Natural killer cell (primary cell): Measurements from ENCODE around the gene SHISA6. TPM values are rescaled to one million over a fixed set of nuclear protein-coding genes. Genes with fewer than 3 reads are reported as not detected.

Experiments used
- ATAC-seq, 3 donors: fragments of 150-1000 bp in 2 of 3; fragments of 200-7000 bp in 1 of 3; cut with Tn5 transposase; 1 replicate in 1 of 3; 2 replicates in 2 of 3; pipeline ENCODE4 v1.10.0; 2021; ENCODE audit warnings: mild to moderate bottlenecking in 2 of 3, moderate library complexity in 2 of 3
- DNase-seq, 2 donors: peaks; one replicate each; pipeline versions ENCODE4 v3.0.0 to v3.0.0-alpha.2; 2013 to 2021; ENCODE audit warnings: mixed read lengths in 1 of 2
- H3K27ac ChIP-seq: one replicate; pipeline ENCODE4 v1.5.1; 2013; ENCODE audit warnings: mild to moderate bottlenecking, low read length
- H3K27me3 ChIP-seq: one replicate; pipeline ENCODE4 v1.6.1; 2013; ENCODE audit warnings: low read length; ENCODE audit not compliant: control insufficient read depth, insufficient read depth
- H3K36me3 ChIP-seq: one replicate; pipeline ENCODE4 v1.6.1; 2013; ENCODE audit warnings: low read length; ENCODE audit not compliant: control insufficient read depth, insufficient read depth
- H3K4me1 ChIP-seq: one replicate; pipeline ENCODE4 v1.6.1; 2013; ENCODE audit warnings: low read length; ENCODE audit not compliant: control insufficient read depth, insufficient read depth
- H3K4me3 ChIP-seq: one replicate; pipeline ENCODE4 v1.5.1; 2013; ENCODE audit warnings: low read length
- H3K9me3 ChIP-seq: one replicate; pipeline ENCODE4 v1.6.1; 2013; ENCODE audit warnings: low read length; ENCODE audit not compliant: control insufficient read depth, insufficient read depth
- H3K27ac Mint-ChIP-seq, 2 donors: one replicate each; pipeline ENCODE4 v1.8.0; 2022; ENCODE audit warnings: mild to moderate bottlenecking in 2 of 2, mixed read lengths in 2 of 2, moderate library complexity in 1 of 2
- H3K27me3 Mint-ChIP-seq, 2 donors: one replicate each; pipeline ENCODE4 v1.8.0; 2022; ENCODE audit warnings: low read depth in 2 of 2, mixed read lengths in 2 of 2
- H3K36me3 Mint-ChIP-seq: one replicate; pipeline ENCODE4 v1.8.0; 2022; ENCODE audit warnings: mixed read lengths
- H3K4me1 Mint-ChIP-seq, 2 donors: one replicate each; pipeline ENCODE4 v1.8.0; 2022; ENCODE audit warnings: mixed read lengths in 2 of 2
- H3K4me3 Mint-ChIP-seq: one replicate; pipeline ENCODE4 v1.8.0; 2022; ENCODE audit warnings: mild to moderate bottlenecking, moderate library complexity, mixed read lengths
- H3K9me3 Mint-ChIP-seq, 2 donors: one replicate each; pipeline ENCODE4 v1.8.0; 2022; ENCODE audit warnings: mixed read lengths in 2 of 2
- WGBS: methylation state at CpG from one replicate; pipeline ENCODE4 v1.1.7; 2013; ENCODE audit warnings: missing lambda C conversion rate; ENCODE audit not compliant: insufficient coverage; 5-methylcytosine and 5-hydroxymethylcytosine counted together
- intact Hi-C: fragments of 100-400 bp; cut with micrococcal nuclease; formaldehyde crosslinking; loops from one replicate; pipeline ENCODE4 v1.14.2; 2022
- total RNA-seq, 4 donors: library from RNA; stranded (reverse); fragments of 120-200 nt in 1 of 4; gene quantifications; one replicate each; pipeline versions ENCODE4 v1.2.3 to v1.2.4, GENCODE V29; 2013 to 2022
- TF ChIP-seq, protein P1 (sequence below): fragments of 200-600 bp; IDR thresholded peaks from one replicate; pipeline ENCODE4 v1.8.0; 2022; ENCODE audit warnings: antibody characterized with exemption

SHISA6 gene
- total RNA-seq, 3 donors from 2014 or later (not counting 1 experiment from before 2014, with no cell fraction given), result not detected

DNA sequence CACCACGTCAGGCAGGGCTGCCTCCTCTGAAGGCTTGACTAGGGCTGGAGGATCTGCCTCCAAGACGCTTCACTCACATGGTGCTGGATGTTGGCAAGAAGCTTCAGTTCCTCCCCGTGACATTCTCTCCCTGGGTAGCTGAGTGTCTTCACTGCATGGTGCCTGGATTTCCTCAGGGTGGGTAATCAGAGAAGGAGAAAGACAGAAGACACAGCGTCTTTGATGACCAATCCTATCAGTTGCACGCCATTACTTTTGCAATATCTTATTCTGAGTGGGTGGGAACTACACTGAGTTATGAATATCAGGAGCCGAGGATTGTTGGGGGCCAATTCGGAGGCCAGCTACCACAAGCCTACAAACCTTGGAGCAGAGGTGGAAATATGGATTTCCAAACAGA lies 139.7 kb downstream of the SHISA6 start:
- no peaks in the 10 kb centered on the region for H3K36me3 Mint-ChIP-seq
- 80% methylated on average over 7 of the region's 7 CpGs for WGBS
- H3K9me3 Mint-ChIP-seq, result peaks cover 3 to 6% of the 10 kb centered on the region in 2 donors
- Histone ChIP-seq H3K36me3 (no peaks in the 10 kb centered on the region), H3K4me3 (no peak overlapping the region), H3K27me3 (no peaks in the 10 kb centered on the region), H3K4me1 (no peaks in the 10 kb centered on the region), H3K9me3 (peaks cover 9% of the 10 kb centered on the region), H3K27ac (no peak overlapping the region)
- TF ChIP-seq, protein P1, sequence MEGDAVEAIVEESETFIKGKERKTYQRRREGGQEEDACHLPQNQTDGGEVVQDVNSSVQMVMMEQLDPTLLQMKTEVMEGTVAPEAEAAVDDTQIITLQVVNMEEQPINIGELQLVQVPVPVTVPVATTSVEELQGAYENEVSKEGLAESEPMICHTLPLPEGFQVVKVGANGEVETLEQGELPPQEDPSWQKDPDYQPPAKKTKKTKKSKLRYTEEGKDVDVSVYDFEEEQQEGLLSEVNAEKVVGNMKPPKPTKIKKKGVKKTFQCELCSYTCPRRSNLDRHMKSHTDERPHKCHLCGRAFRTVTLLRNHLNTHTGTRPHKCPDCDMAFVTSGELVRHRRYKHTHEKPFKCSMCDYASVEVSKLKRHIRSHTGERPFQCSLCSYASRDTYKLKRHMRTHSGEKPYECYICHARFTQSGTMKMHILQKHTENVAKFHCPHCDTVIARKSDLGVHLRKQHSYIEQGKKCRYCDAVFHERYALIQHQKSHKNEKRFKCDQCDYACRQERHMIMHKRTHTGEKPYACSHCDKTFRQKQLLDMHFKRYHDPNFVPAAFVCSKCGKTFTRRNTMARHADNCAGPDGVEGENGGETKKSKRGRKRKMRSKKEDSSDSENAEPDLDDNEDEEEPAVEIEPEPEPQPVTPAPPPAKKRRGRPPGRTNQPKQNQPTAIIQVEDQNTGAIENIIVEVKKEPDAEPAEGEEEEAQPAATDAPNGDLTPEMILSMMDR, result no peak
- H3K4me1 Mint-ChIP-seq, result no peaks in the 10 kb centered on the region
- no peak for DNase-seq
- no peak overlapping the region for H3K4me3 Mint-ChIP-seq
- intact Hi-C loops, result no loop called here
- no peaks in the 10 kb centered on the region for H3K27me3 Mint-ChIP-seq
- no peak for ATAC-seq
- no peak overlapping the region for H3K27ac Mint-ChIP-seq

GRCh38 chr17:11383157-11383556 lies 142.1 kb downstream of the SHISA6 start:
- no peak overlapping the region for H3K27ac ChIP-seq
- peaks cover 6 to 9% of the 10 kb centered on the region in 2 donors for H3K9me3 Mint-ChIP-seq
- H3K4me3 Mint-ChIP-seq, result no peak overlapping the region
- no peaks in the 10 kb centered on the region for H3K36me3 Mint-ChIP-seq
- no peaks in the 10 kb centered on the region for H3K36me3 ChIP-seq
- WGBS, result 94% methylated on average over 5 of the region's 5 CpGs
- no peaks in the 10 kb centered on the region for H3K4me1 Mint-ChIP-seq
- H3K9me3 ChIP-seq, result peaks cover 9% of the 10 kb centered on the region
- H3K27ac Mint-ChIP-seq, result no peak overlapping the region
- H3K27me3 ChIP-seq, result no peaks in the 10 kb centered on the region
- no peaks in the 10 kb centered on the region for H3K27me3 Mint-ChIP-seq
- no peak overlapping the region for H3K4me3 ChIP-seq
- H3K4me1 ChIP-seq, result no peaks in the 10 kb centered on the region
- intact Hi-C loops, result no loop called here
- DNase-seq (no peak), ATAC-seq (no peak)
- TF ChIP-seq, protein P1, result no peak

DNA sequence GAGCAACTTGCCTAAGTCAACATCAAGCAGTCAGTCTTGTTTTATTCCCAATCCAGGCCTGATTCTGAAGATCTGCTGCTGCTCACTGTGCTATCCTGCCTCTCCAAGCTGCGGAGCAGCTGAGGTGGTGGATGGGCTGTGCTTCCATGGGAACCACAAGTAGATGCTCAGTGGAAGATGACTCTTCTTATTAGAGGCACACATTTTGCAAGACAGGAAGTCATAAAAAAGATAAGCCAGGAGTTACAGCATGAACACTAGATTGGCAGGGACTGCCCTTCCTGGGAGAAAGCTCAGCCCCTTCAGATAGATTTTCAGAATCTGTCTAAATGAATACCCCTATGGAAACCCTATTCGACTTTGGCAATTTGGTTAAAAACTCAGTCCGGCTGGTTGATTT lies 143.1 kb downstream of the SHISA6 start:
- DNase-seq (no peak), ATAC-seq (no peak)
- no peaks in the 10 kb centered on the region for H3K27me3 ChIP-seq
- peaks cover 12% of the 10 kb centered on the region for H3K9me3 ChIP-seq
- WGBS, result 86% methylated on average over 3 of the region's 3 CpGs
- H3K36me3 ChIP-seq, result no peaks in the 10 kb centered on the region
- intact Hi-C loops, result no loop called here
- Mint-ChIP-seq H3K27ac (no peak overlapping the region), H3K9me3 (peaks cover 6 to 9% of the 10 kb centered on the region in 2 donors), H3K36me3 (no peaks in the 10 kb centered on the region), H3K4me1 (no peaks in the 10 kb centered on the region), H3K4me3 (no peak overlapping the region), H3K27me3 (no peaks in the 10 kb centered on the region)
- TF ChIP-seq, protein P1, result no peak
- H3K27ac ChIP-seq, result no peak overlapping the region
- H3K4me1 ChIP-seq, result no peaks in the 10 kb centered on the region
- no peak overlapping the region for H3K4me3 ChIP-seq

GRCh38 chr17:11387610-11388009 lies 146.6 kb downstream of the SHISA6 start:
- Mint-ChIP-seq H3K36me3 (no peaks in the 10 kb centered on the region), H3K27ac (no peak overlapping the region), H3K4me1 (no peaks in the 10 kb centered on the region), H3K27me3 (no peaks in the 10 kb centered on the region), H3K4me3 (no peak overlapping the region), H3K9me3 (peaks cover 3 to 13% of the 10 kb centered on the region in 2 donors)
- Histone ChIP-seq H3K4me3 (no peak overlapping the region), H3K27ac (no peak overlapping the region), H3K36me3 (no peaks in the 10 kb centered on the region), H3K9me3 (peaks cover 22% of the 10 kb centered on the region), H3K27me3 (no peaks in the 10 kb centered on the region), H3K4me1 (no peaks in the 10 kb centered on the region)
- WGBS, result 60% methylated on average over 2 of the region's 2 CpGs
- intact Hi-C loops, result no loop called here
- TF ChIP-seq, protein P1, result no peak
- ATAC-seq (no peak), DNase-seq (no peak)
